HCEC 1CT (cell line): ENCODE results near the gene TMEM219.
"Not testable (repeated sequence)": the region's sequence is repeated elsewhere in the genome, so short reads cannot be mapped to it uniquely, and the experiment has no call there.

ENCODE experiments used
- DNase-seq: peaks from one replicate; pipeline ENCODE4 v3.0.0-alpha.2; 2017

TMEM219 gene

GRCh38 chr16:29951625-29952365, 10.1 kb upstream of the TMEM219 start:
- no peak for DNase-seq

- DNase-seq = no peak
Observed at GRCh38 chr16:29958756-29959155, 3.1 kb upstream of the TMEM219 start.

GRCh38 chr16:29959293-29959692, 2.6 kb upstream of the TMEM219 start:
- no peak for DNase-seq

GRCh38 chr16:29959821-29960220, 2.1 kb upstream of the TMEM219 start:
- DNase-seq = not testable (repeated sequence)

GRCh38 chr16:29961127-29961478, 776 bp upstream of the TMEM219 start:
- no peak for DNase-seq

- DNase-seq = peak; percentile 13
Observed at GRCh38 chr16:29962344-29962994, 590 bp downstream of the TMEM219 start.

- DNase-seq = no peak
Observed at GRCh38 chr16:29963021-29963743, 1.3 kb downstream of the TMEM219 start.

- no peak for DNase-seq
Observed at GRCh38 chr16:29968205-29968604, 6.3 kb downstream of the TMEM219 start.

- no peak for DNase-seq
Observed at GRCh38 chr16:29971304-29971703, 9.4 kb downstream of the TMEM219 start.

- DNase-seq = no peak
Observed at GRCh38 chr16:29972500-29972899, 10.6 kb downstream of the TMEM219 start.

- no peak for DNase-seq
Observed at GRCh38 chr16:29972992-29973383, 11.1 kb downstream of the TMEM219 start.

GRCh38 chr16:29973384-29974246, 11.7 kb downstream of the TMEM219 start, which contains the start of gene TAOK2:
Gene TAOK2 (plus strand): TSS chr16:29973868. CDS start chr16:29977773, 3,905 bp downstream.
- peak; percentile 99 for DNase-seq

GRCh38 chr16:29974291-29975133, 12.6 kb downstream of the TMEM219 start:
- DNase-seq = no peak

- no peak for DNase-seq
Observed at GRCh38 chr16:29975134-29975538, 13.3 kb downstream of the TMEM219 start.

- DNase-seq = no peak
Observed at GRCh38 chr16:29975811-29976511, 14.1 kb downstream of the TMEM219 start.

- DNase-seq = no peak
Observed at GRCh38 chr16:29977063-29977825, 15.4 kb downstream of the TMEM219 start.

- no peak for DNase-seq
Observed at GRCh38 chr16:29978081-29978480, 16.2 kb downstream of the TMEM219 start.

- DNase-seq = no peak
Observed at GRCh38 chr16:29978564-29979270, 16.8 kb downstream of the TMEM219 start.

GRCh38 chr16:29982560-29983419, 20.9 kb downstream of the TMEM219 start:
- no peak for DNase-seq
